Measurements from ENCODE around the gene KRT9. TPM values are rescaled to one million over a fixed set of nuclear protein-coding genes. Genes with fewer than 3 reads are reported as not detected.
A peak's percentile ranks its signal among the peaks of the same experiment; 100 is the strongest.

Gene KRT9
- polyA plus RNA-seq, 2 of the 4 experiments (the other 2 are of a cell fraction): not detected

DNA sequence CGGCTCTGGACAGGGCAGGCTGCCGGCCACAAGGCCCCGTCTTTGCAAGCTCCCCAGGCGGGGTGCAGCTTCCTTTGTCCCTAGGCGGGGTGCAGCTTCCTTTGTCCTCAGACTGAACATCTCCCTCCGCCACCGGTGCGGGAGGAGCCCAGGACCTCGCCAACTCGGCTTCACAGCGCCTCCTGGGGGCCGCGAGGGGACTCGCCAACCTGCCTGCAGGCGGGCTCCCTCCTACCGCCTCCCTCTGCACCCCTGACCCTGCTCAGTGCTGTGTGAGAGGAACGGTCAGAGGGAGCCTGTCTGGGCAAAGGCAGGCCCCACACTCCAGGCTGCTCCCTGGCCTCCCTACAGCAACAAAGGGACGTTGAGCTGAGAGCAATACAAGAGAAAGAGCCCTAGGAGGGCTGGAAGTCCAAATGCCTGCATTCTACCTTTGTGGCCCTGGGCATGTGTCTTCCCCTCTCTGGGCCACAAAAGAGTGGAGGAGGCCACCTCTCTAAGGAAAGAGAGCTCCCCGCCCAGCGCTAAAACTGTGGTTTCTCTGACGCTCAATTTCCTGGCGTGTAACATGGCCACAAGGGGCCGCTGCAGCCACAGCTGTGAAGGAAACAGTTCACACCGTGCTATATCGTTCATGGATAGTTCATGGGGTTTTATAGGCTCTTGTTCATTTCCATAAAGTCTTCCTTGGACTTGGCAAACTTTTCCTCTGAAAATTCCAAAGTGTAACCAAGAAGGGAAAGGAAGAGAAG is 22.8 kb downstream of the KRT9 start:
- TF ChIP-seq EHMT2 (IDR thresholded peaks at IDR 0.05; ENCODE audit: low read depth): no peak
- peak; percentile 95 for TF ChIP-seq SMC3 (IDR thresholded peaks at IDR 0.05)
- TF ChIP-seq, protein P1, sequence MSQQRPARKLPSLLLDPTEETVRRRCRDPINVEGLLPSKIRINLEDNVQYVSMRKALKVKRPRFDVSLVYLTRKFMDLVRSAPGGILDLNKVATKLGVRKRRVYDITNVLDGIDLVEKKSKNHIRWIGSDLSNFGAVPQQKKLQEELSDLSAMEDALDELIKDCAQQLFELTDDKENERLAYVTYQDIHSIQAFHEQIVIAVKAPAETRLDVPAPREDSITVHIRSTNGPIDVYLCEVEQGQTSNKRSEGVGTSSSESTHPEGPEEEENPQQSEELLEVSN (IDR thresholded peaks at IDR 0.05; ENCODE audit: borderline replicate concordance, low read depth): peak; percentile 58; the same call in 1 of the 2 replicates
- no peak for TF ChIP-seq RARB (CRISPR knock-in tag; IDR thresholded peaks at IDR 0.05)
- TF ChIP-seq RAD21 (conservative IDR thresholded peaks at IDR 0.05 in 1 of 2, IDR thresholded peaks at IDR 0.05 in 1 of 2): peak; percentile 93 to 97
- no peak for TF ChIP-seq JUNB (IDR thresholded peaks at IDR 0.05)
- TF ChIP-seq NR3C1 (IDR thresholded peaks at IDR 0.05): no peak
- TF ChIP-seq FOXS1 (CRISPR knock-in tag; IDR thresholded peaks at IDR 0.05): 0 out of 2 replicates have a peak, but pooled peaks have one; percentile 12
- TF ChIP-seq ZFP36 (IDR thresholded peaks at IDR 0.05; ENCODE audit: borderline replicate concordance, partially characterized antibody): peak; percentile 53
- no peak for TF ChIP-seq FOSL2 (IDR thresholded peaks at IDR 0.05)
- TF ChIP-seq FOSL2 (CRISPR knock-in tag; IDR thresholded peaks at IDR 0.05): peak; percentile 14; the same call in 1 of the 2 replicates
- TF ChIP-seq, protein P2, sequence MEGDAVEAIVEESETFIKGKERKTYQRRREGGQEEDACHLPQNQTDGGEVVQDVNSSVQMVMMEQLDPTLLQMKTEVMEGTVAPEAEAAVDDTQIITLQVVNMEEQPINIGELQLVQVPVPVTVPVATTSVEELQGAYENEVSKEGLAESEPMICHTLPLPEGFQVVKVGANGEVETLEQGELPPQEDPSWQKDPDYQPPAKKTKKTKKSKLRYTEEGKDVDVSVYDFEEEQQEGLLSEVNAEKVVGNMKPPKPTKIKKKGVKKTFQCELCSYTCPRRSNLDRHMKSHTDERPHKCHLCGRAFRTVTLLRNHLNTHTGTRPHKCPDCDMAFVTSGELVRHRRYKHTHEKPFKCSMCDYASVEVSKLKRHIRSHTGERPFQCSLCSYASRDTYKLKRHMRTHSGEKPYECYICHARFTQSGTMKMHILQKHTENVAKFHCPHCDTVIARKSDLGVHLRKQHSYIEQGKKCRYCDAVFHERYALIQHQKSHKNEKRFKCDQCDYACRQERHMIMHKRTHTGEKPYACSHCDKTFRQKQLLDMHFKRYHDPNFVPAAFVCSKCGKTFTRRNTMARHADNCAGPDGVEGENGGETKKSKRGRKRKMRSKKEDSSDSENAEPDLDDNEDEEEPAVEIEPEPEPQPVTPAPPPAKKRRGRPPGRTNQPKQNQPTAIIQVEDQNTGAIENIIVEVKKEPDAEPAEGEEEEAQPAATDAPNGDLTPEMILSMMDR (IDR thresholded peaks at IDR 0.05): peak; percentile 99
- no peak for TF ChIP-seq TFCP2L1 (CRISPR knock-in tag; IDR thresholded peaks at IDR 0.05)
- TF ChIP-seq, protein P3, sequence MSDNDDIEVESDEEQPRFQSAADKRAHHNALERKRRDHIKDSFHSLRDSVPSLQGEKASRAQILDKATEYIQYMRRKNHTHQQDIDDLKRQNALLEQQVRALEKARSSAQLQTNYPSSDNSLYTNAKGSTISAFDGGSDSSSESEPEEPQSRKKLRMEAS (IDR thresholded peaks at IDR 0.05): peak; percentile 65
- TF ChIP-seq, protein P4, sequence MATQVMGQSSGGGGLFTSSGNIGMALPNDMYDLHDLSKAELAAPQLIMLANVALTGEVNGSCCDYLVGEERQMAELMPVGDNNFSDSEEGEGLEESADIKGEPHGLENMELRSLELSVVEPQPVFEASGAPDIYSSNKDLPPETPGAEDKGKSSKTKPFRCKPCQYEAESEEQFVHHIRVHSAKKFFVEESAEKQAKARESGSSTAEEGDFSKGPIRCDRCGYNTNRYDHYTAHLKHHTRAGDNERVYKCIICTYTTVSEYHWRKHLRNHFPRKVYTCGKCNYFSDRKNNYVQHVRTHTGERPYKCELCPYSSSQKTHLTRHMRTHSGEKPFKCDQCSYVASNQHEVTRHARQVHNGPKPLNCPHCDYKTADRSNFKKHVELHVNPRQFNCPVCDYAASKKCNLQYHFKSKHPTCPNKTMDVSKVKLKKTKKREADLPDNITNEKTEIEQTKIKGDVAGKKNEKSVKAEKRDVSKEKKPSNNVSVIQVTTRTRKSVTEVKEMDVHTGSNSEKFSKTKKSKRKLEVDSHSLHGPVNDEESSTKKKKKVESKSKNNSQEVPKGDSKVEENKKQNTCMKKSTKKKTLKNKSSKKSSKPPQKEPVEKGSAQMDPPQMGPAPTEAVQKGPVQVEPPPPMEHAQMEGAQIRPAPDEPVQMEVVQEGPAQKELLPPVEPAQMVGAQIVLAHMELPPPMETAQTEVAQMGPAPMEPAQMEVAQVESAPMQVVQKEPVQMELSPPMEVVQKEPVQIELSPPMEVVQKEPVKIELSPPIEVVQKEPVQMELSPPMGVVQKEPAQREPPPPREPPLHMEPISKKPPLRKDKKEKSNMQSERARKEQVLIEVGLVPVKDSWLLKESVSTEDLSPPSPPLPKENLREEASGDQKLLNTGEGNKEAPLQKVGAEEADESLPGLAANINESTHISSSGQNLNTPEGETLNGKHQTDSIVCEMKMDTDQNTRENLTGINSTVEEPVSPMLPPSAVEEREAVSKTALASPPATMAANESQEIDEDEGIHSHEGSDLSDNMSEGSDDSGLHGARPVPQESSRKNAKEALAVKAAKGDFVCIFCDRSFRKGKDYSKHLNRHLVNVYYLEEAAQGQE (IDR thresholded peaks at IDR 0.05): no peak
- TF ChIP-seq ZSCAN20 (CRISPR knock-in tag; IDR thresholded peaks at IDR 0.05): no peak
- peak; percentile 16; the same call in 1 of the 2 replicates for TF ChIP-seq POLR2A (IDR thresholded peaks at IDR 0.05; ENCODE audit: low read length)
- Histone ChIP-seq H3K9me3 (0 out of 3 replicates have a peak, but pooled peaks cover 7% of the 10 kb centered on the region), H3K27ac (peak overlapping the region; percentile 89 to 96), H3K4me2 (peak overlapping the region; percentile 82), H3K4me3 (peak overlapping the region; percentile 33), H3K4me1 (peaks cover 40% of the 10 kb centered on the region)
- ChIA-PET POLR2A (interaction anchor here (0.7 to 2.4 kb wide), 20 partner anchors 11 to 929 kb away, joined by 3 to 21 read pairs (median 4); partner anchors contain the start of gene EIF1), CTCF (interaction anchor here (0.5 to 15.8 kb wide), 200 partner anchors 11 to 1191 kb away, joined by 3 to 533 read pairs (median 6); partner anchors contain the start of genes KRT10, KRT12, KRT13 and KRT14)
- FAIRE-seq: peak; percentile 83
- 2% methylated on average over 22 of the region's 25 CpGs for WGBS (ENCODE audit: missing lambda C conversion rate)
- peak; percentile 79 to 91 for ATAC-seq
- DNase-seq (ENCODE audit: low read depth in 1 of 2, low spot score in 1 of 2): peak; percentile 94 to 96

Data from A549 (cell line).